ENCODE results near the gene NCDN.

DNA sequence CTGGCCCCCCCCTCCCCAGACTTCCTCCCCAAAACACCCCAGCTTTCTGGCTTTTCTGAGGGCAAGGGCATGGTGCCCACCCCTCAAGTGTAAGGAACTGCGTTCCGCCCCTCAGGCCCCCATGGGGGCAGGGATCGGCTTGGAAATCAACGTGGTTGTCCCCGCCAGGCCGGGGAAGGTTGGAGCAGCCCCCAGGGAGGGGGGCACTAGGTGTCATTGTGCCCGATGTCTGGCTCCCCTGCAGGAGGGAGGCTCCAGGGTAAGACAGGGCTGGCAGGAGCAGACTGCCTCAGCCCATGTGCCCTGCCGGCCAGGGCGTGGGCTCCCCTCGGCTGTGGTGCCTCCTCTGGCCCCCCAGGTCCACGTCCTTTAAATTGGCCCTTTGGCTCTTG, 8.1 kb downstream of the NCDN start:
- TF ChIP-seq POLR2AphosphoS5 (IDR thresholded peaks at IDR 0.05; ENCODE audit: low read depth, low read length) (no peak), POLR2A (IDR thresholded peaks at IDR 0.05; ENCODE audit: low read depth, low read length) (no peak), PAX5 (IDR thresholded peaks at IDR 0.05; ENCODE audit: insufficient read depth, low read length, severe bottlenecking) (no peak), TAF1 (IDR thresholded peaks at IDR 0.05; ENCODE audit: low read depth, low read length) (no peak), POU2F2 (IDR thresholded peaks at IDR 0.05; ENCODE audit: low read depth, low read length) (no peak), SPI1 (IDR thresholded peaks at IDR 0.05; ENCODE audit: low read depth, low read length) (no peak)
